Panc1 (cell line): ENCODE measurements around the gene SLC25A22.

Source experiments
- POLR2AphosphoS5 ChIP-seq: IDR thresholded peaks from 2 replicates; pipeline ENCODE4 v1.6.1; 2012; ENCODE audit warnings: mild to moderate bottlenecking, low read depth, low read length, moderate library complexity
- TF ChIP-seq, protein P1 (sequence below), 2 experiments: IDR thresholded peaks; 2 replicates each; pipeline ENCODE4 v1.6.1; 2011 to 2012; ENCODE audit warnings: low read depth in 2 of 2, control low read depth in 1 of 2, low read length in 1 of 2, mild to moderate bottlenecking in 1 of 2, moderate library complexity in 1 of 2; ENCODE audit not compliant: insufficient read depth in 1 of 2
- TF ChIP-seq, protein P2 (sequence below): fragments of 450-650 bp; IDR thresholded peaks from 2 replicates; pipeline ENCODE4 v1.5.1; 2017; ENCODE audit warnings: mild to moderate bottlenecking

DNA sequence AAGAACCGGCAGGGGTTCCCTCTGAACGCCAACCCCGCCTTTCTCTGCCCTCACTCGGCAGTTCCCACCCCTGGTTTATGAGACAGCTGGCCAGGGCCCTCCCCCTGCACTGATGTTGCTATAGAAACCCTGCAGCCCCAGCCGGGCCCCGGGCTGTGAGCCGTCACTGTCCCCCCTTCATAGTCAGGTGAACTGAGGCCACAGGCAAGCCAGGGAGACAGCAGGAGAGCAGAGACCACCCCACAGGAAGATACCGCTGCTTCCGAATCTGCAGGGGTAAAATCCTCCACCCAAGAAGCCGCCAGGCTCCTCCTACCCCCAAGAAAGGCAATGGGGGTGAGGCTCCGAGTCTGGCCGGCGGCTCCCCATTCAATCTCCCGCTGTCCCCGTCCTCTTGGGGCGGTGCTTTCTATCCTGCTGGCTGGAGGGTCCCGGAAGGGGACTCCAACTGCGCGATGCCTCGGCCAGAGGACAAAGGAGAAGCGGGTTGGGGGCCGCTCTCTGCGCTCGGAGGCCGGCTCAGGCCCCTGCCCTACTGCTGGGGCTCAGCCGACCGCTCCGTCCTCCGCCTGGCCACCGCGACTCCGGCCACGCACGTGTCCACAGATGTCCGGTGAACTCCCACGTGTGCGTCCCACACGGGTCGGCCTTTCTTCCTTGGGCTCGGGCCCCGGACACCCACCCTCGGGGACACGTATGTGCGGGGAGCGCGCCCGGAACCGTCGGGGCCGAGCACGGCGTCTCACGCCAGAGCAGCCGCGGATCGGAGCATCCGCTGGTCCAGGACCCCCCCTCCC lies 587 bp downstream of the SLC25A22 start:
- TF ChIP-seq, protein P1, sequence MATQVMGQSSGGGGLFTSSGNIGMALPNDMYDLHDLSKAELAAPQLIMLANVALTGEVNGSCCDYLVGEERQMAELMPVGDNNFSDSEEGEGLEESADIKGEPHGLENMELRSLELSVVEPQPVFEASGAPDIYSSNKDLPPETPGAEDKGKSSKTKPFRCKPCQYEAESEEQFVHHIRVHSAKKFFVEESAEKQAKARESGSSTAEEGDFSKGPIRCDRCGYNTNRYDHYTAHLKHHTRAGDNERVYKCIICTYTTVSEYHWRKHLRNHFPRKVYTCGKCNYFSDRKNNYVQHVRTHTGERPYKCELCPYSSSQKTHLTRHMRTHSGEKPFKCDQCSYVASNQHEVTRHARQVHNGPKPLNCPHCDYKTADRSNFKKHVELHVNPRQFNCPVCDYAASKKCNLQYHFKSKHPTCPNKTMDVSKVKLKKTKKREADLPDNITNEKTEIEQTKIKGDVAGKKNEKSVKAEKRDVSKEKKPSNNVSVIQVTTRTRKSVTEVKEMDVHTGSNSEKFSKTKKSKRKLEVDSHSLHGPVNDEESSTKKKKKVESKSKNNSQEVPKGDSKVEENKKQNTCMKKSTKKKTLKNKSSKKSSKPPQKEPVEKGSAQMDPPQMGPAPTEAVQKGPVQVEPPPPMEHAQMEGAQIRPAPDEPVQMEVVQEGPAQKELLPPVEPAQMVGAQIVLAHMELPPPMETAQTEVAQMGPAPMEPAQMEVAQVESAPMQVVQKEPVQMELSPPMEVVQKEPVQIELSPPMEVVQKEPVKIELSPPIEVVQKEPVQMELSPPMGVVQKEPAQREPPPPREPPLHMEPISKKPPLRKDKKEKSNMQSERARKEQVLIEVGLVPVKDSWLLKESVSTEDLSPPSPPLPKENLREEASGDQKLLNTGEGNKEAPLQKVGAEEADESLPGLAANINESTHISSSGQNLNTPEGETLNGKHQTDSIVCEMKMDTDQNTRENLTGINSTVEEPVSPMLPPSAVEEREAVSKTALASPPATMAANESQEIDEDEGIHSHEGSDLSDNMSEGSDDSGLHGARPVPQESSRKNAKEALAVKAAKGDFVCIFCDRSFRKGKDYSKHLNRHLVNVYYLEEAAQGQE (IDR thresholded peaks at IDR 0.05; ENCODE audit: insufficient read depth in 1 of 2, low read depth in 2 of 2, low read length in 1 of 2) = peak in 1 of 2 experiments; percentile 36; a peak in 1 of 4 replicates
- TF ChIP-seq, protein P2, sequence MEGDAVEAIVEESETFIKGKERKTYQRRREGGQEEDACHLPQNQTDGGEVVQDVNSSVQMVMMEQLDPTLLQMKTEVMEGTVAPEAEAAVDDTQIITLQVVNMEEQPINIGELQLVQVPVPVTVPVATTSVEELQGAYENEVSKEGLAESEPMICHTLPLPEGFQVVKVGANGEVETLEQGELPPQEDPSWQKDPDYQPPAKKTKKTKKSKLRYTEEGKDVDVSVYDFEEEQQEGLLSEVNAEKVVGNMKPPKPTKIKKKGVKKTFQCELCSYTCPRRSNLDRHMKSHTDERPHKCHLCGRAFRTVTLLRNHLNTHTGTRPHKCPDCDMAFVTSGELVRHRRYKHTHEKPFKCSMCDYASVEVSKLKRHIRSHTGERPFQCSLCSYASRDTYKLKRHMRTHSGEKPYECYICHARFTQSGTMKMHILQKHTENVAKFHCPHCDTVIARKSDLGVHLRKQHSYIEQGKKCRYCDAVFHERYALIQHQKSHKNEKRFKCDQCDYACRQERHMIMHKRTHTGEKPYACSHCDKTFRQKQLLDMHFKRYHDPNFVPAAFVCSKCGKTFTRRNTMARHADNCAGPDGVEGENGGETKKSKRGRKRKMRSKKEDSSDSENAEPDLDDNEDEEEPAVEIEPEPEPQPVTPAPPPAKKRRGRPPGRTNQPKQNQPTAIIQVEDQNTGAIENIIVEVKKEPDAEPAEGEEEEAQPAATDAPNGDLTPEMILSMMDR = no peak
- TF ChIP-seq POLR2AphosphoS5 = no peak; the same call in 1 of the 2 replicates
